DMS153 (cell line): Measurements from ENCODE around the gene TRIM40.
A peak's percentile ranks its signal among the peaks of the same experiment; 100 is the strongest.
"Not testable (repeated sequence)": the region's sequence is repeated elsewhere in the genome, so short reads cannot be mapped to it uniquely, and the experiment has no call there.

Experiments
- DNase-seq: peaks from one replicate; lab custom pipeline; 2025; lab: John Stamatoyannopoulos, UW

The TRIM40 gene

DNA sequence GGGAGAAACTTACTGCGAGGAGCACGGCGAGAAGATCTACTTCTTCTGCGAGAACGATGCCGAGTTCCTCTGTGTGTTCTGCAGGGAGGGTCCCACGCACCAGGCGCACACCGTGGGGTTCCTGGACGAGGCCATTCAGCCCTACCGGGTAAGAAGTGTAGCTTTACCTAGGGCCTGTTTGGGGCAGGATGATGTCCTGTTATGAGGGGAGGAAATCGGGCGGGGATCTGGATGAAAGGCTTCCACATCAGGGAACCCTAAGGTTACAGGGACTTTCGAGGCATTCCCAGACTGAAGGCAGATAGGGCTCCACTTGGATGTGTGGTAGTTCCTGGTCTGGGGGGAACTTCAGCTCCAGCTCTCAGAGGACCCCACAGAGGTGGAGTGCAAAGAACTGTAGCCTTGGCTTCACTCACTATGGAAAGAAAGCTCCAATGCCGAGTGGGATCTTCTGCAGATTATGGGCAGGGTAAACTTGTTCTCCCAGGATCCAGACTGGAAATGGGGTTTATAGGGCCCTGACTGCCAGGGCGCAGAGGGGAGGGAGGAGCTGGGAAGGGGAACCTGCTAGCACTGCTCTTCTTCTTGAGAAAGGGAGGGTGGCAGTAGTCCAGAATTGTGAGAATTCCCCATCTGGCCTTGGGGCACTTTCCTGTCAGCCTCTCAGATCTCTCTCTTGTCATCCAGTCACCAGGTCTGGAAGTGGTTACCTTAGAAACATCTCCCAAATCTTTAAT, 28.1 kb downstream of the TRIM40 start:
- no peak for DNase-seq

DNA sequence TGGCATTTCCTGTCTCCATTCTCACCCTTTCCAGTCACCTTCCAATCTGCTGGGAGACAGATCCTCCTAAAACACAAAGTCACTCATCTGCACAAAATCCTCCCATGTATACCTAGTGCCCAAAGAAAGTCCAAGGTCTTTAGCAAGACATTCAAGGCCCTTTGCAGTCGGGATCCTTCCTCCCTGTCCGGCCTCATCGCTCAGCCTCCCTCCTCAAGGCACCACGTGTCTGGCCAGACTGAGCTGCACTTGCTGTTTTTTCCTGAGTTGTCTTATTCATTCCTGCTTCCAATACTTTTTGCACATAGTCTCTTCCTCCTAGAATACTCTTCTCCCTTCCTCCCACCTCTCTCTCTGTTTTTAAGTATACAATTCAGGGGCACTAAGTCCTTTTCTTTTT, 28.8 kb downstream of the TRIM40 start:
- no peak for DNase-seq

DNA sequence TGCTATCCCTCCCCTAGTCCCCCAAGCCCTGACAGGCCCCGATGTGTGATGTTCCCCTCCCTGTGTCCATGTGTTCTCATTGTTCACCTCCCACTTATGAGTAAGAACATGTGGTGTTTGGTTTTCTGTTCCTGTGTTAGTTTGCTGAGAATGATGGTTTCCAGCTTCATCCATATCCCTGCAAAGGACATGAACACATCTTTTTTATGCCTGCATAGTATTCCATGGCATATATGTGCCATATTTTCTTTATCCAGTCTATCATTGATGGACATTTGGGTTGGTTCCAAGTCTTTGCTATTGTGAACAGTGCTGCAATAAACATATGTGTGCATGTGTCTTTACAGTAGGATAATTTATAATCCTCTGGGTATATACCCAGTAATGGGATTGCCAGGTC, 29.3 kb downstream of the TRIM40 start:
- DNase-seq, result not testable (repeated sequence)

DNA sequence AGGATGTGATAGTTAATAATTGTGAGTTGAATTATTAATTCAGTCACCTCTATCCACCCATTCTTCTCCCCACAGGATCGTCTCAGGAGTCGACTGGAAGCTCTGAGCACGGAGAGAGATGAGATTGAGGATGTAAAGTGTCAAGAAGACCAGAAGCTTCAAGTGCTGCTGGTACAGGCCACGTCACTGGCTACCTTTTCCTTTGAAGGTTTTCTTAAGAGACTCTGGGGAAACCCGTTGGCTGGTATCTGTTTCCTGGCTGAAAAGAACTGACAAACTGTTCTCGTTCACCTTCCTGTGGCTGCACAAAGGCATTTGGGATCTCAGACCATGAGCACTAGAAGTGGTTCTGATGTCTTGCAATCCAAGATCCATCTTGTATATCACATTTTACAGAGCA, 31.2 kb downstream of the TRIM40 start:
- DNase-seq, result no peak

DNA sequence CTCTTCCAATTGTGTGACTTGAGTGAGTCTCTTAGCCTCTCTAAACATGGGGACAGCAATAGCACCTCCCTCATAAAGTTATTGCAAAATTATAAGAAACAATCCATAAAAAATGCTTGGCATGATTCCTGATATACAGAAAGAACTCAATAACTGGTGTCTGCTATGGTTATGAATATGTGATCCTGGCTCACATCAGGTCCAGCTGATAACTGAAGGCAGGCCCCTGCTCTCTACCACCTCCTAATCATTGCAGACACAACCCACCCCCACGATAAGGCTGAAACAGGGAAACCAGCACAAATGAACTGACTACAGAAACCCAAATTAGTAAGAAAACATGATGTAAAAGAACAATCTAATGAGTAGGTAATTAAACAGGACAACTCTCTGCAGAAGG, 32.8 kb downstream of the TRIM40 start:
- DNase-seq, result no peak

DNA sequence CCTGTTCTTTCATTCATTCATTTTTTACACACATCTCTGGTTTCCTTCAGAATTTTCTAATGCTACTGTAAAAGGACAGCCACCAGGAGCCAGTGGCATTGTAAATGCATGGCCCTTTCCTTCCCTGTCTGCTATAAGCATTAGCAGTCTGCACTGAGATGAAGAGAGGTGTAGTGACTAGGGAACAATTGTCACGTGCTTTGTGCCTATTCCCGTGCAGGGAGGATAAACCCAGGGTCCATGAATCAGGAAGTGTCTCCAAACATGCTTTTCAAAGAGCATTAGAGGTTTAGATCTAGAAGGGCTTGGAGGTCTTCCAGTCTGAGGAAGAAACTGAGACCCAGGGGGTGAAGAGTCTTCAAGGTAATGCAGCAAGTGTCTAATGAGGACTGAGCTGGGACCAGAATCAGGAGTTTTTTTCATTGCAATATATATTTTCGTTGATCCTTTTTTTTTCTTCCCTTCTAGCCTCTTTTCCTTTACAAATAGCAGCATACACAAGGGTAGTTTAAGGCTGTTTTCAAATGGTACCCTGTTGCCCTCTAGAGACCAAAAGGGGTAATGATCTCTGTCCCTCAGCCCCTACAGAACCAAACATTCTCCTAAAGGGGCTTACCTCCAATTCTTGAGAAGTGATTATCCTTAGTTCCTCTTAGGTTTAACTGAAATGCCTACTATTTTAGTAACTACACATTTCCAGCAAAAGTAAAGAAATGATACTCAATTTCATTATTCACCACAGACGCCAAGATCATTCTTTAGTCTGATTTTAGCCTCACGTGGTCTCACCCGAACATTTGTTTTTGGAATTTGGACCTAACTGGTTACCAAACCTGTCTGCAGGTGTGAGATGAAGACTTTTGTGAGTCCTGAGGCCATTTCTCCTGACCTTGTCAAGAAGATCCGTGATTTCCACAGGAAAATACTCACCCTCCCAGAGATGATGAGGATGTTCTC, 34.0 kb downstream of the TRIM40 start:
- peak; percentile 21 for DNase-seq

DNA sequence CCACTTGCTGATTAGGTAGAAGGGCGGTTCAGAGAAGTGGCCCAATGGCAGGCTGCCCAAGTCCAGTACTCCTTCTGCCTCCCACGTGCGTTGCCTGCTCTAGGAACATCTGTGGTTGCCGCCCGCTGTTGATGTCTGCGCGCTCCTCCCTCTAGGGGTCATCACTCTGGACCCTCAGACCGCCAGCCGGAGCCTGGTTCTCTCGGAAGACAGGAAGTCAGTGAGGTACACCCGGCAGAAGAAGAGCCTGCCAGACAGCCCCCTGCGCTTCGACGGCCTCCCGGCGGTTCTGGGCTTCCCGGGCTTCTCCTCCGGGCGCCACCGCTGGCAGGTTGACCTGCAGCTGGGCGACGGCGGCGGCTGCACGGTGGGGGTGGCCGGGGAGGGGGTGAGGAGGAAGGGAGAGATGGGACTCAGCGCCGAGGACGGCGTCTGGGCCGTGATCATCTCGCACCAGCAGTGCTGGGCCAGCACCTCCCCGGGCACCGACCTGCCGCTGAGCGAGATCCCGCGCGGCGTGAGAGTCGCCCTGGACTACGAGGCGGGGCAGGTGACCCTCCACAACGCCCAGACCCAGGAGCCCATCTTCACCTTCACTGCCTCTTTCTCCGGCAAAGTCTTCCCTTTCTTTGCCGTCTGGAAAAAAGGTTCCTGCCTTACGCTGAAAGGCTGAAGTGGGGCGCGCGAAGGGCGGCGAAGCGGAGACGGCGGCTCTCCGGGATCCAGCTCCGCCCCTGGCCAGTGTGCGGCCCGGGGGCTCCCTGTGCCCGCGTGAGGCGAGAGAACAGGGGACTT, 35.9 kb downstream of the TRIM40 start:
- DNase-seq, result no peak

DNA sequence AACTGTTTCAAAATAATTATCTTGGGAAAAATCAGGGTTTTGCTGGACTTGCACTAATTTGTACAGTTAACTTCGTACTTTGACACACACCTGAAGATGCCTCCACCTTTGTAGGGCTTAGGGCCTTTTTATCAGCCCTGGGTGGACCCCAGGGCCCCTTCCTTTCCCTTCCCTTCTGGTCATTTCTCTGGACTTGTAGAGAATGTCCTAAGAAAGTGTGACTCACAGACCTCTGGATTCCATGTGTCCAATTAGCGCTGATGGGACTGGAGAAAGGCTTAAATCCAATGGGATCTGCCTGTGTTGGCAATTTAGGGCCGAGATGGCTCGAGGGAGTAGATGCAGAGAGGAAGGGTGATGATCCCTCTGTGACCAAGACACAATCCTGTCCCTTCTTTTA, 36.7 kb downstream of the TRIM40 start:
- no peak for DNase-seq

DNA sequence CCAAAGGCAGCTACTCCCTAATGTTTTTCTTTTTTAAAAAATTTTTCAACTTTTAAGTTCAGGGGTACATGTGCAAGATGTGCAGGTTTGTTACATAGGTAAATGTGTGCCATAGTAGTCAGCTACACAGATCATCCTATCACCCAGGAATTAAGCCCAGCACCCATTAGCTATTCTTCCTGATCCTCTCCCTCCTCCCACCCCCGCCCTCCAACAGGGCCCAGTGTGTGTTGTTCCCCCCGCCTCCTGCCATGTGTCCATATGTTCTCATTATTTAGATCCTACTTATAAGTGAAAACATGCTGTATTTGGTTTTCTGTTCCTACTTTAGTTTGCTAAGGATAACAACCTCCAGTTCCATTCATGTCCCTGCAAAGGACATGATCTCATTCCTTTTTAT, 39.8 kb downstream of the TRIM40 start:
- DNase-seq, result no peak

DNA sequence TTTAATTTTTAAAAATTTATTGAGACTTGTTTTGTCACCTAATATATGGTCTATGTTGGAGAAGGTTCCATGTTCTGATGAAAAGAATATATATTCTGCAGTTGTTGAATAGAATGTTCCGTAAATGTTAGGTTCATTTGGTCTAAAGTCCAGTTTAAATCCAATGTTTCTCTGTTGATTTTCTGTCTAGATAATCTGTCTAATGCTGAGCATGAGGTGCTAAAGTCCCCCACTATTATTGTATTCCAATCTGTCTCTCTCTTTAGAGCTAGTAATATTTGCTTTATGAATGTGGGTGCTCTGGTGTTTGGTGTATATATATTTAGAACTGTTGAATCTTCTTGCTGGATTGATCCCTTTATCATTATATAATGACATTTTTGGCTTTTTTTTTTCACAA, 42.9 kb downstream of the TRIM40 start:
- no peak for DNase-seq

DNA sequence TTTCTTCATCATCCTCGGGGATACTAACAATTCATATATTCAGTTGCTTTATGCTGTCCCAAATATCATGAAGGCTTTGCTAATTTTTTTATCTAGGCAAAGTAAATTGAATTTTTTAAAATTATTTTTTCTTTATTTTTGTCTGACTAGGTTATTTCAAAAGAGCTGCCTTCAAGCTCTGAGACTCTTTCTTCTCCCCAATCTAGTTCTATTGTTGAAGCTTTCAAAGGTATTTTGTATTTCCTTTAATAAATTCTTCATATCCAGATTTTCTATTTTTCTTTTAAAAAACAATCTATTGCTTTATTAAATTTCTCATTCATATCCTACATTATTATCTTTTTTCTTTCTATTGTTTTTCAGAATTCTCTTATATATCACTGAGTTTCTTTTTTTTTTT, 44.2 kb downstream of the TRIM40 start:
- DNase-seq, result no peak

DNA sequence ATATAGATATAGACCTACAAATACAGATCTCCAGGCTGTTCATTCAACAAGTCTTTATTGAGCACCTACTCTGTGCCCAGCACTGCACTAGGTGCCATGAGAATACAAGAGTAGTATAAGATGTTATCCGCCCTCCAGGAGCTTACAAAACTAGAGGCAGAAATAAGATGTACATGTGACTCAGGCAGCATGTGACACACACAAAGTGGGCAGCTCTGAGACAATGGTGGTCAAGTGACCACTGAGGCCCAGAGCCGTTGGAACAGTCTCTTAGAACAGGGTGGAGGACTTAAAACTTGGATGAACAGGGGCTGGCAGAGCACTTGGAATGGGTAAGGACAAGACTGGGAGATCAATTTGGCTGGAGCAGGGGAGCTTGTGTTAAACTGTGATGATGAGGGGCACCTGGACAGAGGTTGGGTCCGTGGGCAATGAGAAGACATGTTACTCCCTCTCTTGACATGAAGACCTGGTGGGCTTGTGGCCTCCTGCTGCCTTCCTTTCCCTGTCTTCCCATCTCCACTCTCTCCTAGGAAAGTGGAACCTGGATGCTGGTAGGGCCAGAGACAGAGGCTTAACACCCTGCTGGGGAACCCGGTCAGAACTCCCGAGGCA, 48.6 kb downstream of the TRIM40 start:
- DNase-seq, result no peak

DNA sequence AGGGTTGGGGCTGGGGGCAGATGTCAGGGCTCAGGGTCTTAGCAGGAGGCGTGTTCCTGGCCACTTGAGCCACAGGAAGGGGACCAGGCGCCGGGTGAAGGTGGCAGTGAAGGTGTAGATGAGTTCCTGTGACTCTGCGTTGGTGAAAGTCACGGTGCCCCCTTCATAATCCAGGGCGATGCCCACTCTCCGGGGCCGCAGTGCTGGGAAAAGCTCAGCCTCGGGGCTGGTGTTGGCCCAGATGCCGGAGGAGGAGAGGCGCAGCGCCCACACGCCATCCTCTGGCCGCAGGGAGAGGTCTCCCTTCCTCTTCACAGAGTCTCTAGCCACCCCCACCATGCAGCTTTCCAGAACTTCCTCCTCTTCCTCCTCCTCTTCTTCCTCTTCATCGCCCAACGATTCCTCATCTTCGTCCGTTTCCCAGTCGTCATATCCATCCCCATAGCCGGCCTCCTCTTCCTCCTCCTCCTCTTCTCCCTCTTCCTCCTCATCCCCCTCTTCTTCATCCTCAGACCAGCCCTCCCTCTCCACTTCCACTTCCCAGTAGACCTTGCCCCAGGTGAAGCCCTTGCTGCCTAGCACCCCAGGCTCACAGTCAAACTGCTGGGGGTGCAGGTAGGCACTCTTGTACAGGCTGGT, 50.0 kb downstream of the TRIM40 start:
- no peak for DNase-seq

DNA sequence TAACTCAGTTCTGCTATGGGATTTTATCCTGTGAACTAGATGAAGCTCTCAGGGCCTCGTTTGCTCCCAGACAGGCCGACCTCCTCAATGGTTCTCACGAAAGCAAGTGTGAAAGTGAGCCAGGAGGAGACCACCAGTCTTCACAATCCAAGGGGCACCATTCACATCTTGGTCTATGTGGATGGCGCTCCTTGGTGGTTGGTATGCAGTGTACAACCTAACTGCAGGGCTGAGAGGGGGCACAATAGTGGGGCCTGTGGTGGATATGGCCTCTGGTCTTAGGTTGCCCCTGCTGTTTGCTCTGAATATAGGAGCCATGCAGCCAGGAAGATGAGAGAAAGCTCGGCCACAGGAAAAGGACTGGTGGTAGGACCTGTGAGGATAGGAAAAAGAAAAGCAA, 52.6 kb downstream of the TRIM40 start:
- DNase-seq, result no peak

DNA sequence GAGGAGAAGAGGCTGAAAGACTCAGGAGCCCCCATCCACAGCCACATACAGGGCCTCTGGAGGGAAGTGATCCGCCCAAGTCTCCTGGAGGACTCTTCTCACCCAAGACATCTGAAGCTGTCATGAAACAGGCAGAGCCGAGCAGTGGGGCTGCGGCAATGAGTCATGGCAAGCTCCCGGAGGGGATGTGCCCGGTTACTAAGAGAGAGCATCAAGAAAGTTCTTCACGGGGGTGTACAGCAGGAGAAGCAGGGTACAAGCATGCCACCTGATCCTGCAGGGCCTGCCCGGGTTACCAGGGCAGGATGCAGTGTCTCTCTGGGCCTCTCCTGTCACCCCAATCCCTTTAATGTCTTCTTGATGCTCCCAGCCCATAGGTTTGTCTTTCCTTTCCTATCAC, 56.1 kb downstream of the TRIM40 start:
- no peak for DNase-seq

DNA sequence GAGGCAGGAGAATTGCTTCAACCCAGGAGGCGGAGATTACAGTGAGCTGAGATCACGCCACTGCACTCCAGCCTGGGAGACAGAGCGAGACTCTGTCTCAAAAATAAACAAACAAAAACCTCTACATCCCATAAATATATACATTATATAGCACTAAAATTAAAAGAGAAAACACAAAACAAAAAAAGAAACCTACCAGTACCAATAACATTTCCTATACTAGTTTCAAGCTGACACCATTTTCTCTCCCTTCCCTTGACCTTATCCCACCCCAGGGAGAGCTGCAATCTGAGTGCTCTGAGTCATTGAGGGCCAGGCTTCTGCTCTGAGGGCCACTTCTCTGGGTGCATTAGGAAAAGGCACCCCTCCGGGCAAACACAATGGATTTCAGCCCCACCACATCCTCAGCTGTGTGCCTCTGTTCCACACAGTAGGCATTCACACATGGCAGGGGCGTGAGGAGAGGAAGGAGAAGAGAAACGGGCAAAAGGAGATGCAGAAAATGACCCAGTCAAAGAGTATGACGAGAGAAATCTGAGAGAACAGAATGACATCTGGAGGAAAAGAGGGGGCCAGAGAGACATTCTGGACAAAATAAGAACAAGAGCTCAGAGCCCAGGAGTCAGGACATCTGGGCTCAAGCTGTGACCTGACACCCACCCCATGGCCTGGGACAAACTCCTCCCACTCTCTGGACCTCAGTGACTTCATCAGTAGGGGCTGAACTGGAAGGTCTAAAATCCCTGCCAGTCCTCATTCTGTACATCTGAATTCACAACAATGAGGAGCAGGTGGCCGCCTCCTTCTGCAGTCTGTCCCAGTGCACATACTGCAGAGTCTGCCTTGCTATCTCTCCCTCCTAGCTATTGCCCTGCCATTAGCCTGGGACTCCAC, 59.1 kb downstream of the TRIM40 start:
- DNase-seq, result no peak

DNA sequence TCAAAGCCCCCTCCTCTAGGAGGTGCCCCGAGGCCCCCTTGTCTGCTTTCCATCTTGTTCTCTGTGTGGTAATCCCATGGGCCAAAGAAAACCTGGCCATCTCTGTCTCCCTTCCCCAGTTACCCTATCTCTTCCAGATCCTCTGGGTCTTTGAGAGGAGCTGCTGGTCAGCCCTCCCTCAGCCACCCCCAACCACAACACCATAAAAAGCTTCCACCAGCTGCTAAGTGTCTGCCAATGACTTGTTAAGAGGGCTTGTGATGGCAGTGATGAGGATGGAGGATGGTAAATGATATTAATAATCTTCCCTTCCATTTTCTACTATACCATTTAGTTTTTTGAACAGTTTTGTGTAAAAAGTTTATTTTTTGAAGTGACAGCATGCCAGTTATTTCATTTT, 60.0 kb downstream of the TRIM40 start:
- DNase-seq, result no peak

DNA sequence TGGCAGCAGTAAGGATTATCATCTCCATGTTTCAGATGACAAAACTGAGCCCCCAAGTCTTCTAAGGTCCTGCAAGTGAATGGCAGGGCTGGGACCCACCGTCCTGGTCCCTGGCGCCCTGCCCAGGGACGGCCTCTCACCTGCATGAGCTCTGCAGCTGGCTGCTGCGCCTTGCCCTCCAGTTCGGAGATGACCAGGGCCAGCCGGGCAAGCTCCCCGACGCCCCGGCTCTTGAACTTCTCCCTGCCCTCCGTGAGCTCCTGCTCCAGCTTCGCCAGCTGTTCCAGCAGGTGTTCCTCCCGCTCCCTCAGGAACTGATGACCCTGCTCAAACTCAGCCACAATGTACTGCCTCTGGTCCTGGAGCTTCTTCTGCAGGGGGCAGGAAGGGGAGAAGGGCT, 60.4 kb downstream of the TRIM40 start:
- DNase-seq, result no peak
